ENCODE data around the gene SLC5A11. TPM values are rescaled to one million over a fixed set of nuclear protein-coding genes. Genes with fewer than 3 reads are reported as not detected.
A peak's percentile ranks its signal among the peaks of the same experiment; 100 is the strongest.

SLC5A11 gene
- total and polyA plus RNA-seq, 2 donors (not counting 1 experiment from before 2014, with no cell fraction given) = under 0.01 TPM; not detected in 1

DNA sequence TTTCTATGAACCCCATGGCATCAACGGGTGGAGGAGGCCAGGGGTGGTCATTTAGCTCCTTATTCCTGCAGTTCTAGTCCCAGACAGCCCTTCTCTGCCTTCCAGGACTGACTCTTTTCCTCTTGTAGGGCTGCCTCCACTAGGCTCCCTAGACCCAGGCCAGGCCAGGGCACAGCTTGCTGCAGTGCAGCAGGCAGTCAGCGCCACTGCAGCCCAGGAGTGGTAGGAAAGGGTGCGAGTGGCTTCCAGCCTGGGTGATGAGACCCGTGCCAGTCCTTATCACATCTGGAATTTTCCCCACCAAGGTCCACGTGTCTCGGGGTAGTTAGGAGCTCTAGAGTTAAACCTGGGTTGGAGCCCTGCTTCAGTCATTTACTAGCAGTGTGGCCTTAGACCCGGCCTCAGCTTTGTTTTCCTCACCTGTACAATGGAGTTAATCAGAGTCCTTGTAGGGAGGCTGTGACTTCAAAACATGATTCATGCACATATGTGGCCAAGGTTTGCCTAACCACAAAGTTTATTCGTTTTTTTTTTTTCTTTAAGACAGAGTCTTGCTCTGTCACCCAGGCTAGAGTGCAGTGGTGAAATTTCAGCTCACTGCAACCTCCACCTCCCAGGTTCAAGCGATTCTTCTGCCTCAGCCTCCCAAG is 4.7 kb downstream of the SLC5A11 start:
- H3K27me3 ChIP-seq (ENCODE audit: control insufficient read depth, insufficient read depth, low read length) = no peaks in the 10 kb centered on the region
- TF ChIP-seq EZH2 (IDR thresholded peaks at IDR 0.05; ENCODE audit: low read length, missing control alignments) (no peak), CTCF (conservative IDR thresholded peaks at IDR 0.05 in 1 of 2, IDR thresholded peaks at IDR 0.05 in 1 of 2; ENCODE audit: low read depth in 1 of 2, low read length in 2 of 2) (no peak)
- DNase-seq (ENCODE audit: low read depth in 2 of 2) = peak; percentile 31 to 78
- no peaks in the 10 kb centered on the region for H3K9me3 ChIP-seq (ENCODE audit: control insufficient read depth, insufficient read depth, low read depth, low read length)
- H3K36me3 ChIP-seq (ENCODE audit: control insufficient read depth, insufficient read depth, low read length) = no peaks in the 10 kb centered on the region
- H3K79me2 ChIP-seq (ENCODE audit: control insufficient read depth, insufficient read depth, low read length) = no peaks in the 10 kb centered on the region
- H4K20me1 ChIP-seq (ENCODE audit: control insufficient read depth, extremely low read depth, insufficient read depth, low read length) = no peaks in the 10 kb centered on the region
- no peak overlapping the region for H2AFZ ChIP-seq (ENCODE audit: low read length)
- H3K27ac ChIP-seq (ENCODE audit: insufficient read depth, low read length) = peak overlapping the region; percentile 28
- no peak overlapping the region for H3K4me3 ChIP-seq (replicated peaks in 1 of 4; ENCODE audit: control extremely low read depth in 1 of 4, insufficient read depth in 1 of 4, low read depth in 3 of 4, low read length in 4 of 4)
- H3K4me2 ChIP-seq (ENCODE audit: extremely low read depth, insufficient read depth, low read length) = no peak overlapping the region
- H3K9ac ChIP-seq (ENCODE audit: insufficient read depth, low read length) = no peak overlapping the region
- peaks cover 10% of the 10 kb centered on the region for H3K4me1 ChIP-seq (ENCODE audit: control insufficient read depth, extremely low read depth, insufficient read depth, low read length)

GRCh38 chr16:24851700-24852099 is 5.9 kb downstream of the SLC5A11 start:
- no peaks in the 10 kb centered on the region for H4K20me1 ChIP-seq (ENCODE audit: control insufficient read depth, extremely low read depth, insufficient read depth, low read length)
- no peak overlapping the region for H3K9ac ChIP-seq (ENCODE audit: insufficient read depth, low read length)
- H3K36me3 ChIP-seq (ENCODE audit: control insufficient read depth, insufficient read depth, low read length) = no peaks in the 10 kb centered on the region
- peak in 1 of 2 donors; percentile 75 for DNase-seq (ENCODE audit: low read depth in 2 of 2)
- H3K4me3 ChIP-seq (replicated peaks in 1 of 4; ENCODE audit: control extremely low read depth in 1 of 4, insufficient read depth in 1 of 4, low read depth in 3 of 4, low read length in 4 of 4) = no peak overlapping the region
- H3K27me3 ChIP-seq (ENCODE audit: control insufficient read depth, insufficient read depth, low read length) = no peaks in the 10 kb centered on the region
- H3K9me3 ChIP-seq (ENCODE audit: control insufficient read depth, insufficient read depth, low read depth, low read length) = no peaks in the 10 kb centered on the region
- H3K4me1 ChIP-seq (ENCODE audit: control insufficient read depth, extremely low read depth, insufficient read depth, low read length) = peaks cover 10% of the 10 kb centered on the region
- H2AFZ ChIP-seq (ENCODE audit: low read length) = no peak overlapping the region
- no peaks in the 10 kb centered on the region for H3K79me2 ChIP-seq (ENCODE audit: control insufficient read depth, insufficient read depth, low read length)
- no peak for TF ChIP-seq CTCF (conservative IDR thresholded peaks at IDR 0.05 in 1 of 2, IDR thresholded peaks at IDR 0.05 in 1 of 2; ENCODE audit: low read depth in 1 of 2, low read length in 2 of 2)
- no peak for TF ChIP-seq EZH2 (IDR thresholded peaks at IDR 0.05; ENCODE audit: low read length, missing control alignments)
- H3K27ac ChIP-seq (ENCODE audit: insufficient read depth, low read length) = no peak overlapping the region
- H3K4me2 ChIP-seq (ENCODE audit: extremely low read depth, insufficient read depth, low read length) = no peak overlapping the region

DNA sequence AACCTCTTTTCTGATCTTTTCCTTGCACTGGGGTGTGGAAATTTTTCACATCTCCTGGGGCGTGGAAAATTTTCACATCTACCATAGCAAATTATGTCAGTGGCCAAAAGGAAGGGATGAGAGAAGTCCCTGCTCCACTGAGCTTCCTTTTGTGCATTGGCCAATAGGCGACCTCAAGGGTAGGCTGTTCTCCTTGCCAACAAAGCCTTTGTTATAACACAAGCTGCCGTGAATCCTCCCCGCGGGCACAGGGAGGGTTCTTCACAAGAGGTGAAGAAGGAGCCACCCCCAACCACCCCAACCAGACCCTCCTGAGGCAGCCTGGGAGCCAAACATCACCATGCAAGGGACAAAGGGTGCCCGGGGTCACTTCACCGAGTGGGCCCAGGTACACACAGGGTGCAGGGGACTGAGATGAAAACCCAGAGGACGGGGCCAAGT is 6.5 kb downstream of the SLC5A11 start:
- Histone ChIP-seq H3K27ac (ENCODE audit: insufficient read depth, low read length) (no peak overlapping the region), H3K36me3 (ENCODE audit: control insufficient read depth, insufficient read depth, low read length) (no peaks in the 10 kb centered on the region), H3K79me2 (ENCODE audit: control insufficient read depth, insufficient read depth, low read length) (no peaks in the 10 kb centered on the region), H3K4me3 (replicated peaks in 1 of 4; ENCODE audit: control extremely low read depth in 1 of 4, insufficient read depth in 1 of 4, low read depth in 3 of 4, low read length in 4 of 4) (no peak overlapping the region), H3K27me3 (ENCODE audit: control insufficient read depth, insufficient read depth, low read length) (no peaks in the 10 kb centered on the region), H3K9me3 (ENCODE audit: control insufficient read depth, insufficient read depth, low read depth, low read length) (no peaks in the 10 kb centered on the region), H3K9ac (ENCODE audit: insufficient read depth, low read length) (no peak overlapping the region), H3K4me2 (ENCODE audit: extremely low read depth, insufficient read depth, low read length) (peak overlapping the region; percentile 27), H3K4me1 (ENCODE audit: control insufficient read depth, extremely low read depth, insufficient read depth, low read length) (peaks cover 10% of the 10 kb centered on the region), H4K20me1 (ENCODE audit: control insufficient read depth, extremely low read depth, insufficient read depth, low read length) (no peaks in the 10 kb centered on the region), H2AFZ (ENCODE audit: low read length) (no peak overlapping the region)
- TF ChIP-seq CTCF (conservative IDR thresholded peaks at IDR 0.05 in 1 of 2, IDR thresholded peaks at IDR 0.05 in 1 of 2; ENCODE audit: low read depth in 1 of 2, low read length in 2 of 2) = no peak
- TF ChIP-seq EZH2 (IDR thresholded peaks at IDR 0.05; ENCODE audit: low read length, missing control alignments) = no peak
- DNase-seq (ENCODE audit: low read depth in 2 of 2) = peak in 1 of 2 donors; percentile 10

Measured in fibroblast of lung (primary cell).